ENCODE data around the gene TK2. TPM values are rescaled to one million over a fixed set of nuclear protein-coding genes. Genes with fewer than 3 reads are reported as not detected.

TK2 gene
- polyA plus RNA-seq, 1 experiment, result 42.7 TPM

DNA sequence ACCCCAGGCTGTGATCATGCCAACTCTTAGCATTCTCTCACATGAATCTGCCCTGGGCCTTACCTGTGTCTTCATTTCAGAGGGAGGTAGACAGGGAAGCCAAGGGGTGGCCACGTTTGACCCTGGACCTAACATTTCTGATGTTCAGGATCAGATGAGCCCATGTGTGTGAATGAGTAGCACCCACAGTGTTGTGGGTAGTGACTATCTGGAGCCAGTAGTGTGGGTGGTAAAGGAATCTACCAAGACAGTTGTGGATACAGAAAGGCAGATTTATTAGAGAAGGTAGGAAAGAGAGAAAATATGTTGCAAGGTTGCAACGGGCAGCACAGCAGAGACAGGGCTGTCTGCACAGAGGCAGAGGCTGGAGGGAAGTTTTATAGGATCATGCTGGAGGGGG lies 60.5 kb downstream of the TK2 start:
- Histone ChIP-seq H3K4me3 (ENCODE audit: low read depth, low read length) (no peak overlapping the region), H3K36me3 (ENCODE audit: control insufficient read depth, insufficient read depth, low read length) (no peaks in the 10 kb centered on the region), H3K27me3 (ENCODE audit: control insufficient read depth, insufficient read depth, low read length) (no peaks in the 10 kb centered on the region; the same call in 1 of the 2 replicates)
- TF ChIP-seq, protein P1, sequence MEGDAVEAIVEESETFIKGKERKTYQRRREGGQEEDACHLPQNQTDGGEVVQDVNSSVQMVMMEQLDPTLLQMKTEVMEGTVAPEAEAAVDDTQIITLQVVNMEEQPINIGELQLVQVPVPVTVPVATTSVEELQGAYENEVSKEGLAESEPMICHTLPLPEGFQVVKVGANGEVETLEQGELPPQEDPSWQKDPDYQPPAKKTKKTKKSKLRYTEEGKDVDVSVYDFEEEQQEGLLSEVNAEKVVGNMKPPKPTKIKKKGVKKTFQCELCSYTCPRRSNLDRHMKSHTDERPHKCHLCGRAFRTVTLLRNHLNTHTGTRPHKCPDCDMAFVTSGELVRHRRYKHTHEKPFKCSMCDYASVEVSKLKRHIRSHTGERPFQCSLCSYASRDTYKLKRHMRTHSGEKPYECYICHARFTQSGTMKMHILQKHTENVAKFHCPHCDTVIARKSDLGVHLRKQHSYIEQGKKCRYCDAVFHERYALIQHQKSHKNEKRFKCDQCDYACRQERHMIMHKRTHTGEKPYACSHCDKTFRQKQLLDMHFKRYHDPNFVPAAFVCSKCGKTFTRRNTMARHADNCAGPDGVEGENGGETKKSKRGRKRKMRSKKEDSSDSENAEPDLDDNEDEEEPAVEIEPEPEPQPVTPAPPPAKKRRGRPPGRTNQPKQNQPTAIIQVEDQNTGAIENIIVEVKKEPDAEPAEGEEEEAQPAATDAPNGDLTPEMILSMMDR (IDR thresholded peaks at IDR 0.05; ENCODE audit: insufficient read depth, low read depth, low read length), result no peak
- POLR2A ChIA-PET, result no interaction called here
- no peak for DNase-seq (ENCODE audit: low read depth)
- CTCF ChIA-PET, result interaction anchor here (0.6 to 1.6 kb wide), 2 partner anchors 83 to 92 kb away, joined by 3 to 5 read pairs; no protein-coding TSS in a partner anchor

DNA sequence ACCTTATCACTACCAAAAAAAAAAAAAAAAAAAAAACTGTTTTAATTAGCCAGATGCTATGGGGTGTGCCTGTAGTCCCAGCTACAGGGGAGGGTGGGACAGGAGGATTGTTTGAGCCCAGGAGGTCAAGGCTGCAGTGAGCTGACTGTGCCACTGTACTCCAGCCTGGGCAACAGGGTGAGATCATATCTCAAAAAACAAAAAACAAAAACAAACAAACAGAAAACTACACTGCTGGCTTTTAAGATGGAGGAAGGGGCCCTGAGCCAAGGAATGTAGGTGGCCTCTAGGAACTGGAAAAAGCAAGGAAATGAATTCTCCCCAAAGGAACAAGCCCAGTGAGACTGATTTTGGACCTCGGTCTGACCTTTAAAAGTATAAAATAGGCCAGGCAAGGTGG lies 61.4 kb downstream of the TK2 start:
- ChIA-PET CTCF (interaction anchor here (1.9 to 3.1 kb wide), 2 partner anchors 27 to 82 kb away, joined by 8 to 13 read pairs; no protein-coding TSS in a partner anchor), POLR2A (no interaction called here)
- H3K27me3 ChIP-seq (ENCODE audit: control insufficient read depth, insufficient read depth, low read length), result no peaks in the 10 kb centered on the region; the same call in 1 of the 2 replicates
- H3K4me3 ChIP-seq (ENCODE audit: low read depth, low read length), result no peak overlapping the region
- H3K36me3 ChIP-seq (ENCODE audit: control insufficient read depth, insufficient read depth, low read length), result no peaks in the 10 kb centered on the region
- TF ChIP-seq, protein P1 (IDR thresholded peaks at IDR 0.05; ENCODE audit: insufficient read depth, low read depth, low read length), result no peak
- no peak for DNase-seq (ENCODE audit: low read depth)

DNA sequence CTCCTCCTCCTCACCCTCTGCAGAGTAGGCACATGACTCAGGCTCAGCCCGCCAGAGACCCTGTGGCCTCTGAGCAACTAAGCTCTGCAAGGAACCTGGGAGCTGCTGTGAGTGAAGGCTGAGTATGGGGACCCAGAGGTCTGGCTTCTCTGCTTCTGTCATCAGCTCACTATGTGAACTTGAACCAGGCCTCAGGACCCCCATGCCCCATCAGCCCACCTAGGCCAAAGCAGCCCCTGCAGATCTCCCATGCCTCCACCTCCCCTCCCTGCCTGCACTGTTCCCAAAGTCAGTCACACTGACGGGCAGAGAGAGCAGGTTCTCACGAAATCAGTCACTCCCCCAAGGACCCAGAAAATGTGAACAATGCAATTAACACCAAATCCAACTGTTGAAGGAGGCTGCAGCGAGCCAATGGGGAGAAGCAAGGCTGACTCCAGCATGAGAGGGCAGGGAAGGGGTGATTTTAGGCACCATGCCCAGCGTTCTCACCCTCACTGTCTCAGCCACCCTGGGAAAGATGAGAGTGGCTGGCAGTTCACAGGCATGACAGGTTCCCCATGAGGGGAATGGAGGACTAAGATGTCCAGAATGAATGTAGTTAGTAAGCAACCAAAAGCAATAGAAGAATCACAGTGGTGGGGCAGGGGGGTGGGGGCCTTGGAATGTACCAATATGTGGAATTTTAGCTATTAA lies 62.2 kb downstream of the TK2 start:
- DNase-seq (ENCODE audit: low read depth), result no peak
- no peaks in the 10 kb centered on the region for H3K36me3 ChIP-seq (ENCODE audit: control insufficient read depth, insufficient read depth, low read length)
- ChIA-PET CTCF (interaction anchor here (1.6 to 3.1 kb wide), 3 partner anchors 11 to 82 kb away, joined by 7 to 13 read pairs (median 8); no protein-coding TSS in a partner anchor), POLR2A (no interaction called here)
- TF ChIP-seq, protein P1 (IDR thresholded peaks at IDR 0.05; ENCODE audit: insufficient read depth, low read depth, low read length), result no peak
- H3K4me3 ChIP-seq (ENCODE audit: low read depth, low read length), result no peak overlapping the region
- no peaks in the 10 kb centered on the region; the same call in 1 of the 2 replicates for H3K27me3 ChIP-seq (ENCODE audit: control insufficient read depth, insufficient read depth, low read length)

DNA sequence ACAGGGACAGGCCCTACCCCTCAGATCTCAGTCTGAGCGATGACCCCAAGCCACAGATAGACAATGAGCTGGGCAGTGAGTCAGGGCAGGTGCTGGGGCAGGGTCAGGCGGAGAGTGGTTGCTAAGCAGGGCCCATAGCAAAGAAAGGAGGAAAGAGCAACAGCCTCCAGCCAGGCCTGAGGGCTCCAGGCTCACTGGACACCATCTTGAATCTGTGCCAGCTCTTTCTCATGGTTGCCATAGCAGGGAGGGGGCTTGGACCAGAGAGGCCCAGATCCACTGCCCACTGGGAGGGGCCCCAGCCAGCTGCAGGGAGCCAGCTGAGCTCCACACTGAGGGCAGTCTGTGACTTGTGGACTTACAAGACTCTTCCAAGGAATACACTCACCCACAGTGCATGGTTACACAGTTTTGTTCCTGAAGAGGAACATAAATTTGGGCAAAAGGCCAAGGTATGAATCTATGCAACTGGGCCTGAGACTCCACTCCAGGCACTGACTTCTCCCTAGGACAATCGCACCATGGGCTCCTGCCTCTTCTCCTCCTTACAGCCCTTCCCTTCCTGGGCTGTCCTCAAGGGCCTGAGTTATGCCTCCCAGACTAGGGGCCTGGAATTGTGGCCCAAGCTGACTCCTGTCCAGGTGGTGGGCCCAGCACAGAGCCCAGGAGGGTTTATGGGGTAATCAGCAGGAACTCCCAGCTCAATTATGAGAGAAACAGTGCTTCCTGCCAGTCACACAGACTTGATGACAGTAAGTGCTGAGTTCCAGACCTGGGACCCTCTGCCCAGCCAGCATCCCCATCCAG lies 62.9 kb downstream of the TK2 start:
- Histone ChIP-seq H3K4me3 (ENCODE audit: low read depth, low read length) (no peak overlapping the region), H3K36me3 (ENCODE audit: control insufficient read depth, insufficient read depth, low read length) (no peaks in the 10 kb centered on the region), H3K27me3 (ENCODE audit: control insufficient read depth, insufficient read depth, low read length) (no peaks in the 10 kb centered on the region; the same call in none of the 2 replicates)
- DNase-seq (ENCODE audit: low read depth), result no peak
- POLR2A ChIA-PET, result no interaction called here
- TF ChIP-seq, protein P1 (IDR thresholded peaks at IDR 0.05; ENCODE audit: insufficient read depth, low read depth, low read length), result no peak
- CTCF ChIA-PET, result interaction anchor here (1.3 to 3.1 kb wide), 4 partner anchors 10 to 141 kb away, joined by 4 to 13 read pairs (median 8); no protein-coding TSS in a partner anchor

DNA sequence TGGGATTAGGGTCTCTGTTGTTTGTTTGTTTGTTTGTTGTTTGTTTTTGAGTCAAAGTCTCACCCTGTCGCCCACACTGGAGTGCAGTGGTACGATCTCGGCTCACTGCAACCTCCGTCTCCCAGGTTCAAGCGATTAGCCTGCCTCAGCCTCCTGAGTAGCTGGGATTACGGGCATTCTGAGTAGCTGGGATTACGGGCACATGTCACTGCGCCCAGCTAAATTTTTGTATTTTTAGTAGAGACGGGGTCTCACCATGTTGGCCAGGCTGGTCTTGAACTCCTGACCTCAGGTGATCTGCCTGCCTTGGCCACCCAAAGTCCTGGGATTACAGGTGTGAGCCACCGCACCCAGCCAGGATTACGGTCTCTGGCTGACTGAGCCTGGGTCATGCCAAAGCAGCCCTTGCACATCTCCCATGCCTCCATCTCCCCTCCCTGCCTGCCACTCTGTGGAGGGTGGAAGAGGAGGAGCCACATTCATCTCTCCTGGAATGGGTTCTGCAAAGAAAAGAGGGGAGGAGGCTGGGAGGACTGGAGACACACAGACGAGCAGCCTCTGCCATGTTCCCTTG lies 63.6 kb downstream of the TK2 start:
- H3K4me3 ChIP-seq (ENCODE audit: low read depth, low read length), result no peak overlapping the region
- ChIA-PET POLR2A (no interaction called here), CTCF (interaction anchor here (1.3 to 3.1 kb wide), 4 partner anchors 10 to 141 kb away, joined by 4 to 13 read pairs (median 8); no protein-coding TSS in a partner anchor)
- TF ChIP-seq, protein P1 (IDR thresholded peaks at IDR 0.05; ENCODE audit: insufficient read depth, low read depth, low read length), result no peak
- no peaks in the 10 kb centered on the region; the same call in none of the 2 replicates for H3K27me3 ChIP-seq (ENCODE audit: control insufficient read depth, insufficient read depth, low read length)
- no peaks in the 10 kb centered on the region for H3K36me3 ChIP-seq (ENCODE audit: control insufficient read depth, insufficient read depth, low read length)
- no peak for DNase-seq (ENCODE audit: low read depth)
